Urothelium cell line (cell line): Measurements from ENCODE around the gene LRRTM4.
"Not testable (repeated sequence)": the region's sequence is repeated elsewhere in the genome, so short reads cannot be mapped to it uniquely, and the experiment has no call there.

ENCODE experiments used
- DNase-seq: peaks from one replicate; pipeline ENCODE4 v3.0.0; 2011; ENCODE audit warnings: low spot score, mixed read lengths
- FAIRE-seq: peaks from 2 replicates; lab custom pipeline; 2011; peaks lifted over from hg19 to GRCh38; lab: Jason Lieb, UNC

Gene LRRTM4

DNA sequence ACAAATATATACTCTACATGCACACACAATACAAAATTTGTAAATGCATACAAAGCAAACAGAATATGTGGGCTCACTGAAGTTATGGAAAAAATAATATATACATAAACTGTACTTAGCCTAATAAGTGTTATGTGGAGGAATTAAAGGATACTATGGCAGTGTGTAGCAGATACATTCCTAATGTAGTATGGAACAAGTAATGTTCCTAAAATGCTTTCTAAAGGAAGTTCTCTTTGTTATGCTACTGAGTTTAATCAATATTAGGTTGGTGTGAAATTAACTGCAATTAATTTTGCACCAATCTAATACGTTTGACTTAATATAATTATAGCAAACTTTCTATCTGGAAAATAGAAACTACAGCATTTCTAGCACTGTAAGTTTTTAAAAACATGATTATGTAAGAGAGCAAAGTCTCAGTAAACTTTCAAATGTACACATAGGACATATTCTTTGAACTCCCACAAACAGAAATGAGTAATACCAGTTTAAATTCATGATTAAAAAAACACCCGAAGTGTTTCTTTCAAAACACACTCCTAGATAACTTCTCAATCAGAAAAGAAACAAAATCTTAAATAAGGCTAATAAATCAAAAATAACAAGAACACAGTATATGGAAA is 331.3 kb downstream of the LRRTM4 start:
- FAIRE-seq: no peak
- no peak for DNase-seq

DNA sequence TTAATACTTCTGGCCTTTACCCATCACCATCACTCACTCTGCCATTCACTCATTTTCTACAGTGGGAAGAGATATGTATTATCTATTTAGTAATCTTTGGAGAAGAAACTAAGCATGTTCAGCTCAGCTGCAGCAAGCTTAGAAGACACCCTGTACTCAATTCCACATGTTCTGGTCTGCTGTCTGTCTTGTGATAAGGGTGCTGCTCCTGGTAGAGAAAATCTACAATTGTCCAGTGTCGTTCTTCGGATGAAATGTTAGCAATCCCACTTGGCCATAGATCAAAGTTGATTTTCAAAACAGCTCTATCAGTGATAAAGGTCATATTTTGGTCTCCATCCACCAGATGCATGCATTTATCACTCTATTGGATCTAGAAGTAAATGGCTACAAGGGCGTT is 337.1 kb downstream of the LRRTM4 start:
- peak; percentile 53 for FAIRE-seq
- DNase-seq: no peak

DNA sequence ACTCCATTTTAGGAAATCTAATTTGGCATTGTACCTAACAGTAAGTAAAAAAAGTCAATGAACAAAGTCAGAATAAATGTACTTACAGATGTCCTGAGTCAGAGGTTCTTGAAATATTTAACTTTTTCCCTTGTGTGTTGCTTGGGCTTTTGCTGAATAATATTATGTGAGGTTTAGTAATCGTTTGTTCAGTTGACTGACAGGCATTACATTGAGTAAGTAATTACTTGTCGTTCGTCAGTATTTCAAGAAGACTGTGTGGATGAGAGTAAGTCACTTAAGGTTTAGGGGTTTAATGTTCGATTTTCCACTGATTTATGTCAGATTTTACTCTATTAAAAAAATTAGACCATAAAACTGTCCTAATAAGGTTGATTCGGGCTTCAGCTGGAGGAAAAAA is 342.9 kb downstream of the LRRTM4 start:
- no peak for FAIRE-seq
- DNase-seq: no peak

DNA sequence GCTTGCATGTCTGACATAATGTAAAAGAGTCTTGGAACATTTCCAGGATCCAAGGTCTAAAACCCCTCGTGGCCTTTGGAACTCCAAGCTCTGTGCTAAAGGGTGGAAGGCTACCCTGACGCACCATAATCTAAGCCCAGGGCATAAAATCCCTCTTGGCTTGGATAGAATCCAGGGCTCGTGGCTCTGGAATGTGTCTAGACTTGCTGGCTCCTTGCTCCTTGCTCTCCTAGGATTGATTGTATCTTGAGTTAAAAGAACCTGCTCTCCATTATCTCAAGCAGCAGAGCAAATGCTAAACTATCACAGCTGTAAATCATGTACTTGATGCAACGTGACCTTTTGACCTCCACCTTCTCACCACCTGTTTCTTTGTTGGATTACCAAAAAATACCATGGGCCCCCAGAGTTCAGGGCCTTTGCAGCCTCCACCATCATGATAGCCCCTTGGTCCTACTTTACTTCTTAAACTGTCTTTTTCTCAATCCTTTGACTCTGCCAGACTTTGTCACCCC is 346.9 kb downstream of the LRRTM4 start:
- FAIRE-seq, DNase-seq: not testable (repeated sequence)

DNA sequence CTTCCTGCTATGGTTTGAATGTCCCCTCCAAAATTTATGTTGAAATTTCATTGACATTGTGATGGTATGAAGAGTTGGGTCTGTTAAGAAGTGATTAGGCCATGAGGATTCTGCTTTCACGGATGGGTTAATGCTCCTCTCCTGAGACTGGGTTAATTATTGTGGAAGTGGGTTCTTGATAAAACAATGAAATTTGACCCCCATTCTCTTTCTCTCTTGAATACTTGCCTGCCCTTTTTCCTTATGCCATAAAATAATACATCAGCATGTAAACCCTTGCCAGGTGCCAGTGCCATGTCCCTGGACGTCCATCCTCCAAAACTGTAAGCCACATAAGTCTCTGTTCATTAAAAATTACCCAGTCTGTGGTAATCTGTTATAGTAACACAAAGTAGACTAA is 352.8 kb downstream of the LRRTM4 start:
- DNase-seq (no peak), FAIRE-seq (no peak)

DNA sequence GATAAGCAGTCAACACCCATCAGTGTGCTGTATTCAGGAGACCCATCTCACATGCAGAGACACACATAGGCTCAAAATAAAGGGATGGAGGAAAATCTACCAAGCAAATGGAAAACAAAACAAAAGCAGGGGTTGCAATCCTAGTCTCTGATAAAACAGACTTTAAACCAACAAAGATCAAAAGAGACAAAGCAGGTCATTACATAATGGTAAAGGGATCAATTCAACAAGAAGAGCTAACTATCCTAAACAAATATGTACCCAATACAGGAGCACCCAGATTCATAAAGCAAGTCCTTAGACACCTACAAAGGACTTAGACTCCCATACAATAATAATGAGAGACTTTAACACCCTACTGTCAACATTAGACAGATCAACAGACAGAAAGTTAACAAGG is 358.2 kb downstream of the LRRTM4 start:
- not testable (repeated sequence) for FAIRE-seq, DNase-seq

DNA sequence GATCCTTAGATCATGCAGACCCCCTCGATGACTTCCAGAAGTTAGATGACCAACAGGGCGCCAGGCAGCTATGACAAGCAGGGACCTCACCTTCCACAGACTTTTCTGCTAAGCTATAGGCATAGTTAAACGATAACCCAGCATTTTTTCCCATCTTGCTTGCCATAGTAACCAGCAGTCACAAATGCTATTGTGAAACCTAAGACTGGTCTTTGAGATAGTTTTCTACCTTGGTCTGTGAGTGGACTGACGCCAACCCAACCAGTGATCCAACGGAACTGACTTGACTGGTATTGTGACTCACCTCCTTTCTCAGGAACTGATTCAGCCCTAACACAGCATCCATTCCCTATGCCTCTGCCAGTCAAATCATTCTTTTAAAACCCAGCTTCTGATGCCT is 361.2 kb downstream of the LRRTM4 start:
- FAIRE-seq: peak; percentile 74
- peak; percentile 54 for DNase-seq

DNA sequence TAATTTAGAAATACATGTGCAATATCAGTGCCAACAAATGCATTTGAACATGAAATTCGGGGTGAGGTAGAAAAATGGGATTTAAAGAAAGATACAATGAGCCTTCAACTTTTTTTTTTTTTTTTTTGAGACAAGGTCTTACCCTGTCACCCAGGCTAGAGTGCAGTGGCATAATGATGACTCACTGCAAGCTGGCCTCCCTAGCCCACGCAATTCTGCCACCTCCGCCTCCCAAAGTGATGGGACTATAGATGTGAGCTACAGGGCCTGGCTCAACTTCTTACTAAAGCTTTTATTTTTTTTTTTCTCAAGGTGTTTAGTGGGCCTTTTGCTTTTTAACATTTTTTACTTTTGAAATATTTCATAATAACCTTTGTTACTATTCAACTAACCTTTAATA is 365.6 kb downstream of the LRRTM4 start:
- DNase-seq: peak; percentile 11
- no peak for FAIRE-seq

DNA sequence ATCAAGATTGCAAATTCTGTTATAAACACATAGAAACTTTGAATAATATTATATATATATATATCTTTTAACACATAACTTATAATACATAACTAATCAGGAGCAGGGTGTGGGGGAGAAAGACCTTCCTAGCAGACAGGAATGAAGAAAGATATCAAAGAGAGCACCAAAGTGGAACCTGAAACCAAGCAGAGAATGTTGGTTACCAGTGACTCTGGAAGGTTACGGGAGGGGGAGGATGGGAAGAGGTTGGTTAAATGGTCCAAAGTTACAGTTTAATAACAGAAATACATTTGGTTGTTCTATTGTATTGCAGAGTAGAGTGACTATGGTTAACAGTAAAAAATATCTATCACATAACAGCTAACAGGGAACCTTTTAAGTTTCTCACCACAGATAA is 366.7 kb downstream of the LRRTM4 start:
- DNase-seq: no peak
- FAIRE-seq: no peak

DNA sequence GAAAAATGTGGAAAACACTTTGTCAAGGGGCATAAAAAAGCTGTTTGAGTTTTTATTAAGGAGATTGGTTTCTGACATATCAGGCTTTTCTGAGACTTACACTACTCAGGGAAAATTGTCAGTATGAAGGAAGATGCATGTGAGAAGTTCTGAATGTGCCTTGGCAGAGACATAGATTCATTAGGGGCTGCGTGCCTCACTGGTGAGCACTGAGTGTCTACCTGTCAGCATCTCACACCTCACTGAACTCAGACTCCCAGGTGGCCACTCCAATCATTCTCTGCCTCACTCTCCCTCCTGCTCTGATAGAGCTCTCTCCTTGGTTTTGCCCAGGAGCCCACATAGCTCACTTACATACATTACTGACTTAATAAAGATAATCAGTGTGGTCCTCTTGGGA is 372.6 kb downstream of the LRRTM4 start:
- DNase-seq: no peak

DNA sequence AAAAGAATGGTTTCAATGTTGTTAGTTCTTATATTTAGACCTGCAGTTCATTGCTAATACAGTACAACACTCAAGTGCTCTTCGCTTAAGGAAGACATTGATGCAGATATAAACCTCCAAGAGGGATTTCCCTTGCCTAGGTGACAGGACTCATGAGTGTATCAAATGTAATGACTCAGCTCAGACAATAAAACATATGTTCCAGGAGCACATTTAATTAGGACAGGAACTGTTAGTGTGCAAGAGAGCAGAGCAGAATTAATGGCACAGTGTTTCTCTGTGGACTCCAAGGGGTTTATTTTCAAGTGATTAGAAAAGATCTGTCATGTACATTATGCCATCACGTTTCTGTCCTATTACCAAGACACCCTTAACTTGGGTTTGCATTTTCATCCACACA is 375.0 kb downstream of the LRRTM4 start:
- DNase-seq (no peak), FAIRE-seq (no peak)

More for the DNA sequence above, 372.6 kb downstream of the LRRTM4 start:
- no peak for FAIRE-seq

DNA sequence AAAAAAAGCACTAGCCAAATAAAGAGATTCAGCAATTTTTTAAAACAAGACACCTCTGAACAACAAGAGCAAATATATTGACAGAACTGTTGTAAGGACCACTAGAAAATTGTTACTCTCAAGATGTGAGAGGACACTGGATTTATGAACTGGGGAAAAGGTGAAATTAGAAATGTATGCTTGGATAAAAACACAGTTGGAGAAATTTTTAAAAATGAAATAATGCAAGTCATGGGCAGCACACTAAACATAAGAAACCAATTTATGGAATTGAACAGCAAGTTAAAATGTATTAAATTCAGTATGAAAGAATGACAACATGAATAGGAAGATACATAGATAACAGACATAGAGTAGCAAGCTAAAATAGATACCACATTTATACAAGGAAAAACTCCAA is 377.4 kb downstream of the LRRTM4 start:
- DNase-seq (no peak), FAIRE-seq (no peak)

DNA sequence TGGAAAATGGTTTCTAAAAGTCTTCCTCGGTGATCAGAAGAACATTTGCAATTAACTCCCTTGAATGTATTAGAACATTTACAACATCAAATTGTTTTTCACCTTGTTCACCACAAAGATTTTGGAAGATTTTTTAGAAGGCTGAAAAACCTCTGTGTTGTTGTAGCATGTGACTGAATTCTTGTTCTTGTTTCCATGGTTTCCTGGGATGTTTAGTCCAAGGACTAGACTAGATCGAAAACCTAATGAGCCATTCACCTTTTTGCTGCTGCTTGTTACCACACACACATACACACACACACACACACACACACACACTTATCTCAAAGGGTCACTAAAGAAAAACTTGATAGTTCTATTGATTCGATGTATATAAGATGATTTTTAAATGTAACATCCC is 380.0 kb downstream of the LRRTM4 start:
- FAIRE-seq: no peak
- no peak for DNase-seq

DNA sequence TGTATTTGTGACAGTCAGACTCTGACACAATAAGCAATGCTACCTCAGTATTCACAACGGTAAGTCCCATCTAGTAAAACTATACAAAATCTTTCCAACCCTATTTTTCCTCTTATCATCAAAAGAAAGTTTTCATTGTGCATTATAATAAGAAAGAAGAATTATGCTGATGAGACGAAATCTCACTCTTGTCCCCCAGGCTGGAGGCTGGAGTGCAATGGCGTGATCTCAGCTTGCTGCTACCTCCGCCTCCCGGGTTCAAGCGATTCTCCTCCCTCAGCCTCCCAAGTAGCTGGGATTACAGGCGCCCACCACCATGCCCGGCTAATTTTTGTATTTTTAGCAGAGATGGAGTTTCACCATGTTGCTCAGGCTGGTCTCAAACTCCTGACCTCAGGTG is 393.7 kb downstream of the LRRTM4 start:
- not testable (repeated sequence) for FAIRE-seq, DNase-seq

DNA sequence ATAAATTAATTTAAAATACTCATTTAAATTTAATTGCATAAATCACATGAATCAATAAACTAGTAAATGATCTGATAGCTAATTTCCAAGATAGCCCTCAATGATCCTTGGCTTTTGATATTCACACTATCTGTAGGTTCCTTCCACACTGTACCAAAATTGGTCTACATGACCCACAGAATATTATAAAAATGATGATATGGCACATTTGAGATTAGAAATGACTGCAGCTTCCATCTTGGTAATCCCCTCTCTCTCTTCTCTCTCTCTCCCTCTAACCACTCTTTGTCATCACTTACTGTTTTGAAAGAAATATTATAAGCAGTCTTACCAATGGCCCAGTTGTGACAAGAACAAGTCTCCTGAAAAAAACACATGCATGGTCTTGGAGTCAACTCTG is 394.8 kb downstream of the LRRTM4 start:
- no peak for FAIRE-seq
- no peak for DNase-seq

DNA sequence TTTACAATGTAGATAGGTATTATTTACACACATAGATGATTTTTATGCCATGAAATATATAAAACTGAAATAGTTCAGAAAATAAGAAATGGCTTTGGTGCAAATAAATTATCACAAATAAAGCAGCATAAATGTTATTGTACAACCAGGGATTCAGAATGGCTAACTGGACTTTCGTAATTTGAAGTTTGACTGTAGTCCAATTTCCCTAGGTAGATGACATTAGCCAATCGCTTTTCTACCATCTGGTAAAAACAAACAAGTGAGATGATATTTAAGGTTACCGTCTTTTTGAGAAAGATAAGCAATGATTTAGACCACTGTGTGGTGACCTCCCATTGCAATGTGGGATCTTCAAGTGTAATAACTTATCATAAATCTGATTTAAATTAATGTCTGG is 400.7 kb downstream of the LRRTM4 start:
- no peak for FAIRE-seq
- DNase-seq: no peak

DNA sequence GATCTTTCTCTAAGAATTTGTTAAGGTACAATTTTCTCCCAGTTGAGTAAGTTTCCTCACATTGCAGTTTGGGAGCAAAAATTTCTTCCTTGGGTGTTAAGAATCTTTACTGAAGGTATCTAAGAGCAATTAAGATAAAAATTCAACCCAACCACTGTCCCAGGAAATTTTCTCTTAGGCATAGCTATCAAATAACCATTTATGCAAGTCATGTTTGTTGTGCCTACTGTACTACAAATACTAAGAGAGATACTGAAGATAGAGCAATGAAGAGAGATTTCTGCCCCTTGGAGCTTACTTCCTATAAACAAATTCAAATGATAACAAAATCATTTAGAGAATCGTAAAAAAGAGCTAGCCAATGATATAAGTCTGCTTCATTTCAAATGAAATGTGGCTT is 402.8 kb downstream of the LRRTM4 start:
- DNase-seq (no peak), FAIRE-seq (no peak)

DNA sequence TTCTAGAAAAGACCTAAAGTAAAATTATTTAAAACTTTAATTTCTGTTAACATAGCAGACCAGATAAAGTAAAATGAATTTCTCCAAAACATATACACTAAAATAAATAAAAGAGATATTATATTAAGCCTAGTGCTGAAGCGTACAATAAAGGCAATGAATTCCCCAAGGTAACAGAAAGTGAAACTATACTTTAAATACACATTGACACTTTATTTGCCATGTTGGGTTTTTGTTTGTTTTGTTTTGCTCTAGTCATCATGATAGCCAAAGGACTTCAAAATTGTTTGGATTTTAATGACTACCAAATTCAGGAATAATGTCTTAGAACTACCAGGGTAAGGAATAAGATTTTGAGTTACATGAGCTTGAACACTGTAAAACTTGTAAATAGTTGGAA is 413.3 kb downstream of the LRRTM4 start:
- no peak for FAIRE-seq
- DNase-seq: no peak

DNA sequence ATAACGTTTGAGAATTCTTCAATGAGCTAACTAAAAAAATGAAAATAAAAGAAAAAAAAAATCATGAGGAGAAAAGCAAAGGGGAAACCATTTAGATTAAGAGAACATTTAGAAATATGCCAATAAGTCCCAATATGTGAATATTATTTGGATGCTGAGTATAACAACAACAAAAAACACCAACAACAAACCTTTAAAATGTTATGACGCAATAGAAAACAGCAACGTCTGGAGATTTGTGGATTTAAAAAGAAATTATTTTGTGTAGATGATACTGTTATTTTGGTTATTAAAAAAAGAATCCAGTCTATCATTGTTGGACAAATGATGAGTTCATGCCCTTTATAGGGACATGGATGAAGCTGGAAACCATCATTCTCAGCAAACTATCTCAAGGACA is 417.2 kb downstream of the LRRTM4 start:
- DNase-seq (no peak), FAIRE-seq (no peak)

DNA sequence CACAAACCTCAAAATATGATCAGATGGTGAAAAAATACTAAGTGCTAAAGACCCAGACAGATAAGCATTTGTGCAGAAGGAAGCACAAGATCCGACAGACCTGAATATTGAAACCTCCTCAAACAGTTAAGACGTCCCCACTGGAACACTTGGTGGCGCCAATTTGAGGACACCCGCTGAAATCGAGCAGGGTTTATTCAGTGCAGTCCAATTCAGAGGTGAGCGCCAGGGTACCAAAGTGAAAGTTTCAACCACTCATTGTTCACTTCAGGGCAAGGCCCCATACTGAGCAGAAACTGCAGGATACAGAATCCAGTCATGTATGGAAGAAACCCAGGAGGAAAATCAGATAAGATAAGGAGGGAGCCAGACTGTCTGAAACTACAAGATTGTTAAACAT is 417.6 kb downstream of the LRRTM4 start:
- no peak for FAIRE-seq
- peak; percentile 4 for DNase-seq

DNA sequence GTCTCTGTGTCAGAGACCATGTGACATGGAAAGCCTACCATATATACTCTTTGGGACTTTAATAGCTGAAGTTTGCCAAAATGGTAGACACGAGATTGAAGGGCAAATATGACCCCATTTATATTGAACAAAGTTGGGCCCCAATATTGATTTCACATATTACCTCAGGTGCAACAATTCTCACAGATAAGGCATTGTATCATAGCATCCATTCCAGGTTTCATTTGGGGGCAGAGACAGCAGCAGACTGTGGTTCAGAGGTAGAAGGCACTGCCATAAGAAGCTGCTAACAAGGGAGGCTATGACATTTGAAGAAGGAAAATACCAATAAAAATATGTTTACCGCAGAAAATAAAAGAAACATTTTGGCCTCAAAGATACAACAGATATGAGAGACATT is 419.2 kb downstream of the LRRTM4 start:
- no peak for FAIRE-seq
- DNase-seq: no peak

DNA sequence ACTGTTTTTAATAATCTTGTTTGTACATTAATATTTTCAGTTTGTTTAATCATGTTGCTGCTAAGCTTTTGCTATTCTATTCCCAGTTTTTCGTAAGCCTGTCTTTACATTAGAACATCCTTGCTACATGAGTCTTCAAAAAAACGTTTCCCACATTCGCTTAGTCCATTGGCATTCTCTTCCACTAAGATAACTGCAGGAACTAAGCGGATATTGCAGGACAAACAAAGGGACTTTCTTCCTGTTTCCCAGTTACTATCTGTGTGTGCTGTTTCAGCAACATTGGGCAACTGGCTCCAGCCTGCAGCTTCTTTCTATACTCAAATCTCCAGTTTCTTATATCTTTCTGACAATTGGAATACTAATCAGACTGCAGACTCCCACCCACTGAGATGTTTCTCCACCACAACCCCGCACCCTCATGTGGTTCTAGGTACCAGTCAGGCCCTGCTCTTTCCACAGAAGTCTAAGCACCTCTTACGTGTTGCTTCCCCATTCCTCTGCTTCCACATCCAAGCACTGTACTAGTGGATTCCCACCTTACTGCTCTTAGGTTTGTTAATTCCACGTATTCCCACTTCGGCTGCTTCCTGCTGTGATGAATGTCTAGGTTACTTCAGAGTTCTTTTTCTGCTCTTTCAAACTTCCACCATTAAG is 420.3 kb downstream of the LRRTM4 start:
- FAIRE-seq (no peak), DNase-seq (no peak)

DNA sequence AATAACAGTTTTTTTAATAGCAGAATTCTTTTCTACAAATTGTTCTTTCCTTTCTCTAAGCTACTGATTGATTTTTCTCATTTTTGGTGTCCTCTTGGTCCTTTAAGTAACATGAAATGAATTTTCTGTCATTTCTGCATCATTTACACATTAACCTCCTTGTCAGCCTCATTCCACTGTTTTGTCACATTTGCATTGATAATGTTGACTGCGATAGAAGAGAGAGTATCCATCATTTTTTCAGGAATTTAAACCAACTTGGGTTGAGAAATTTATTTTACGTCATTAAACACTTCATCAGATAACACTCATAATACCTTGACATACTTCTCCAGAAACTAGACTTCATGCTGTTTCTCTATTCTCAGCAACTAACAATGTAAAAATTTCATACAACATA is 422.2 kb downstream of the LRRTM4 start:
- FAIRE-seq (no peak), DNase-seq (no peak)
